ENCODE measurements around the gene ZNF689.
A peak's percentile ranks its signal among the peaks of the same experiment; 100 is the strongest.

ZNF689 gene

DNA sequence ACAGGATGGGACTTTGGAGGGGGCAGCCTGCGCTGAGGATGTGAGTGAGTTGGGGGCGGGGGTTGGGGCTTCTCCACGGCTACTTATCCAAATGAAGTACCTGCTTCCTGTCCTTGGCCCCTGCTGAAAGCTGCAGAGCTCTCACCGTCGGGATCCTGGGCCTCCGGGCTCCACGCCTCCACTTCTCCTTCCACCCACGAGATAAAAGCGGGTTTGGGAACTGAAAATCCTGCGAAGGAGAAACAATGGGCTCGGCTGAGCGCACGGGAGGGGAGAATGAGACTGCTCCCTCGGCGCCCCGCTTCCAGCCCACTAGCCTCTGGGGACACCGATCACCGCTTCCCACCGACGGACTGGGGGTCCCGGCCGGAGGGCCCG, 25.2 kb downstream of the ZNF689 start:
- ChIA-PET CTCF (interaction anchor here (0.6 to 0.9 kb wide), 2 partner anchors 14 to 139 kb away, joined by 3 read pairs; partner anchors contain the start of genes SEPHS2 and ZNF688), POLR2A (interaction anchor here (1.1 to 1.8 kb wide), 2 partner anchors 13 to 25 kb away, joined by 3 to 7 read pairs; partner anchors contain the start of genes ZNF688 and ZNF689)
- no peaks in the 10 kb centered on the region for H3K4me1 ChIP-seq (ENCODE audit: control insufficient read depth, insufficient read depth, low read length)
- no peaks in the 10 kb centered on the region for H3K9me3 ChIP-seq (ENCODE audit: control insufficient read depth, insufficient read depth, low read depth, low read length)
- H3K4me3 ChIP-seq (ENCODE audit: low read depth, low read length) = peak overlapping the region; percentile 24
- H3K27ac ChIP-seq (ENCODE audit: extremely low read depth, low read depth, low read length) = no peak overlapping the region
- peaks cover 0 to 21% of the 10 kb centered on the region in 2 experiments; a peak in 1 of 3 replicates for H3K36me3 ChIP-seq (ENCODE audit: control insufficient read depth in 2 of 2, insufficient read depth in 1 of 2, low read length in 2 of 2)
- peak; percentile 9; the same call in 1 of the 2 replicates for TF ChIP-seq EGR2 (tag by site-specific recombination; IDR thresholded peaks at IDR 0.05; ENCODE audit: low read depth)
- TF ChIP-seq ZFHX2 (tag by site-specific recombination; conservative IDR thresholded peaks at IDR 0.05) = no peak

DNA sequence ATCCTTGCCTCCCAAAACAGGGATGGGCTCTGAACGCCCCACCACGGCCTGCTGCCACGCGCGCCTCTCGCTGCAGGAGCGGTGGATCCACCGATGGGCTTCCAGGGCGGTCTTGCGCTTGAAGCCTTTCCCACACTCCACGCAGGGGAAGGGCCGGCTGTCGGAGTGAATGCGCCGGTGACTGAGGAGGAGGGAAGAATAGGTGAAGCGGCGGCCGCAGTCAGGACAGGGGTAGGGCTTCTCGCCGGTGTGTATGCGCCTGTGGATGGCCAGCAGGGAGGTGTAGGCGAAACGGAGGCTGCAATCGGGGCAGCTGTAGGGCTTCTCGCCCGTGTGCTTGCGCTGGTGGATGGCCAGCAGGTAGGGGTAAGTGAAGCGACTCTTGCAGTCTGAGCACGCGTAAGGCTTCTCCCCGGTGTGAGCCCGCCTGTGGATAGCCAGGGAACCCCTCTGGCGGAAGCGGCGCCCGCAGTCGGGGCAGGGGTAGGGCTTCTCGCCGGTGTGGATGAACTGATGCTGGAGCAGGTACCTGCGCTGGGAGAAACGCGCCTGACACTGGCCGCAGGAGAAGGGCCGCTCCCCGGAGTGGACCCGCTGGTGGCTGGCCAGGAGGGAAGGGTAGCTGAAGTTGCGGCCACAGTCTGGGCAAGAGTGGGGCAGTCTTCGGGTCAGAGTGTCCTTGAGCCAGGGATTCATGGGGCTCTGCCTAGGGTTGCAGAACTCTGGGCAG, 27.4 kb downstream of the ZNF689 start:
- ChIA-PET CTCF (interaction anchor here (0.9 kb wide), 1 partner anchor 16 kb away, joined by 3 read pairs; no protein-coding TSS in a partner anchor), POLR2A (no interaction called here)
- Histone ChIP-seq H3K27ac (ENCODE audit: extremely low read depth, low read depth, low read length) (no peak overlapping the region), H3K36me3 (ENCODE audit: control insufficient read depth in 2 of 2, insufficient read depth in 1 of 2, low read length in 2 of 2) (peaks cover 0 to 29% of the 10 kb centered on the region in 2 experiments; a peak in 2 of 3 replicates), H3K9me3 (ENCODE audit: control insufficient read depth, insufficient read depth, low read depth, low read length) (no peaks in the 10 kb centered on the region), H3K4me1 (ENCODE audit: control insufficient read depth, insufficient read depth, low read length) (no peaks in the 10 kb centered on the region), H3K4me3 (ENCODE audit: low read depth, low read length) (no peak overlapping the region)
- TF ChIP-seq ZNF561 (tag by site-specific recombination; IDR thresholded peaks at IDR 0.05; ENCODE audit: borderline replicate concordance) (no peak), ZIC2 (tag by site-specific recombination; IDR thresholded peaks at IDR 0.05) (no peak), PRDM1 (tag by site-specific recombination; IDR thresholded peaks at IDR 0.05) (no peak), ZNF558 (tag by site-specific recombination; IDR thresholded peaks at IDR 0.05) (no peak)

DNA sequence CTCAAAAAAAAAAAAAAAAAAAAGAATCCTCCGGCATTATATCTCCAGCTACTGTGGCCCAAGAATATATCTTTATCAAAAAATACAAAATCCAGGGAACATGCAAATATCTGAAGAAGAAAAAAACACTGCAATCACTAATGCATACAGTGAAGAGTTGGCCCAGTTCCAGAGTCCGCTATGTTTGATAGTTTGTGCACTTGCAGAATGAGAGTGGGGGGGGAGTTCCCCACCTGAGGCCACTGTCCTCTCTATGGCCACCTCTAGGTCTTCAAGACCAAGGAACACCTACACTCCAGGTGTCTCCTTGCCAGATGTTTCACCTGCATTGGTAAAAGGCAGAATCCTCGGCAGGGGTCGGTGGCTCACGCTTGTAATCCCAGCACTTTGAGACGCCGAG, 28.7 kb downstream of the ZNF689 start:
- CTCF ChIA-PET = no interaction called here
- H3K4me1 ChIP-seq (ENCODE audit: control insufficient read depth, insufficient read depth, low read length) = no peaks in the 10 kb centered on the region
- no peak overlapping the region for H3K4me3 ChIP-seq (ENCODE audit: low read depth, low read length)
- H3K9me3 ChIP-seq (ENCODE audit: control insufficient read depth, insufficient read depth, low read depth, low read length) = no peaks in the 10 kb centered on the region
- TF ChIP-seq ZNF626 (tag by site-specific recombination; IDR thresholded peaks at IDR 0.05) = no peak
- TF ChIP-seq ZFP37 (tag by site-specific recombination; IDR thresholded peaks at IDR 0.05) = no peak
- 0 out of 2 replicates have a peak, but pooled peaks have one; percentile 55 for TF ChIP-seq ZSCAN30 (tag by site-specific recombination; IDR thresholded peaks at IDR 0.05)
- TF ChIP-seq, protein P1, sequence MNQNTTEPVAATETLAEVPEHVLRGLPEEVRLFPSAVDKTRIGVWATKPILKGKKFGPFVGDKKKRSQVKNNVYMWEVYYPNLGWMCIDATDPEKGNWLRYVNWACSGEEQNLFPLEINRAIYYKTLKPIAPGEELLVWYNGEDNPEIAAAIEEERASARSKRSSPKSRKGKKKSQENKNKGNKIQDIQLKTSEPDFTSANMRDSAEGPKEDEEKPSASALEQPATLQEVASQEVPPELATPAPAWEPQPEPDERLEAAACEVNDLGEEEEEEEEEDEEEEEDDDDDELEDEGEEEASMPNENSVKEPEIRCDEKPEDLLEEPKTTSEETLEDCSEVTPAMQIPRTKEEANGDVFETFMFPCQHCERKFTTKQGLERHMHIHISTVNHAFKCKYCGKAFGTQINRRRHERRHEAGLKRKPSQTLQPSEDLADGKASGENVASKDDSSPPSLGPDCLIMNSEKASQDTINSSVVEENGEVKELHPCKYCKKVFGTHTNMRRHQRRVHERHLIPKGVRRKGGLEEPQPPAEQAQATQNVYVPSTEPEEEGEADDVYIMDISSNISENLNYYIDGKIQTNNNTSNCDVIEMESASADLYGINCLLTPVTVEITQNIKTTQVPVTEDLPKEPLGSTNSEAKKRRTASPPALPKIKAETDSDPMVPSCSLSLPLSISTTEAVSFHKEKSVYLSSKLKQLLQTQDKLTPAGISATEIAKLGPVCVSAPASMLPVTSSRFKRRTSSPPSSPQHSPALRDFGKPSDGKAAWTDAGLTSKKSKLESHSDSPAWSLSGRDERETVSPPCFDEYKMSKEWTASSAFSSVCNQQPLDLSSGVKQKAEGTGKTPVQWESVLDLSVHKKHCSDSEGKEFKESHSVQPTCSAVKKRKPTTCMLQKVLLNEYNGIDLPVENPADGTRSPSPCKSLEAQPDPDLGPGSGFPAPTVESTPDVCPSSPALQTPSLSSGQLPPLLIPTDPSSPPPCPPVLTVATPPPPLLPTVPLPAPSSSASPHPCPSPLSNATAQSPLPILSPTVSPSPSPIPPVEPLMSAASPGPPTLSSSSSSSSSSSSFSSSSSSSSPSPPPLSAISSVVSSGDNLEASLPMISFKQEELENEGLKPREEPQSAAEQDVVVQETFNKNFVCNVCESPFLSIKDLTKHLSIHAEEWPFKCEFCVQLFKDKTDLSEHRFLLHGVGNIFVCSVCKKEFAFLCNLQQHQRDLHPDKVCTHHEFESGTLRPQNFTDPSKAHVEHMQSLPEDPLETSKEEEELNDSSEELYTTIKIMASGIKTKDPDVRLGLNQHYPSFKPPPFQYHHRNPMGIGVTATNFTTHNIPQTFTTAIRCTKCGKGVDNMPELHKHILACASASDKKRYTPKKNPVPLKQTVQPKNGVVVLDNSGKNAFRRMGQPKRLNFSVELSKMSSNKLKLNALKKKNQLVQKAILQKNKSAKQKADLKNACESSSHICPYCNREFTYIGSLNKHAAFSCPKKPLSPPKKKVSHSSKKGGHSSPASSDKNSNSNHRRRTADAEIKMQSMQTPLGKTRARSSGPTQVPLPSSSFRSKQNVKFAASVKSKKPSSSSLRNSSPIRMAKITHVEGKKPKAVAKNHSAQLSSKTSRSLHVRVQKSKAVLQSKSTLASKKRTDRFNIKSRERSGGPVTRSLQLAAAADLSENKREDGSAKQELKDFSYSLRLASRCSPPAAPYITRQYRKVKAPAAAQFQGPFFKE (tag by site-specific recombination; IDR thresholded peaks at IDR 0.05; ENCODE audit: borderline replicate concordance) = no peak
- TF ChIP-seq ZNF132 (tag by site-specific recombination; IDR thresholded peaks at IDR 0.05; ENCODE audit: borderline replicate concordance) = no peak
- TF ChIP-seq, protein P2, sequence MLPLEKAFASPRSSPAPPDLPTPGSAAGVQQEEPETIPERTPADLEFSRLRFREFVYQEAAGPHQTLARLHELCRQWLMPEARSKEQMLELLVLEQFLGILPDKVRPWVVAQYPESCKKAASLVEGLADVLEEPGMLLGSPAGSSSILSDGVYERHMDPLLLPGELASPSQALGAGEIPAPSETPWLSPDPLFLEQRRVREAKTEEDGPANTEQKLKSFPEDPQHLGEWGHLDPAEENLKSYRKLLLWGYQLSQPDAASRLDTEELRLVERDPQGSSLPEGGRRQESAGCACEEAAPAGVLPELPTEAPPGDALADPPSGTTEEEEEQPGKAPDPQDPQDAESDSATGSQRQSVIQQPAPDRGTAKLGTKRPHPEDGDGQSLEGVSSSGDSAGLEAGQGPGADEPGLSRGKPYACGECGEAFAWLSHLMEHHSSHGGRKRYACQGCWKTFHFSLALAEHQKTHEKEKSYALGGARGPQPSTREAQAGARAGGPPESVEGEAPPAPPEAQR (tag by site-specific recombination; IDR thresholded peaks at IDR 0.05) = no peak
- H3K36me3 ChIP-seq (ENCODE audit: control insufficient read depth in 2 of 2, insufficient read depth in 1 of 2, low read length in 2 of 2) = peaks cover 4 to 32% of the 10 kb centered on the region in 2 experiments; a peak in 2 of 3 replicates
- POLR2A ChIA-PET = interaction anchor here (0.6 kb wide), 3 partner anchors 52 to 197 kb away, joined by 3 to 7 read pairs (median 4); no protein-coding TSS in a partner anchor
- no peak overlapping the region for H3K27ac ChIP-seq (ENCODE audit: extremely low read depth, low read depth, low read length)

Measured in HEK293 (cell line).